Transverse colon (tissue), 4 donors: ENCODE results near the gene KLK5. TPM values are rescaled to one million over a fixed set of nuclear protein-coding genes. Genes with fewer than 3 reads are reported as not detected.
"Not testable (repeated sequence)": the region's sequence is repeated elsewhere in the genome, so short reads cannot be mapped to it uniquely, and the experiment has no call there.

Source experiments
- DNase-seq: peaks from one replicate; pipeline ENCODE4 v3.0.0-alpha.2; 2019
- H3K27ac ChIP-seq, 4 donors: fragments of 200-600 bp; sonication (generic); 2 replicates each; pipeline ENCODE4 v1.5.1; 2016 to 2018; ENCODE audit warnings: inconsistent platforms in 4 of 4
- H3K27me3 ChIP-seq: fragments of 200-600 bp; sonication (generic); 2 replicates; pipeline ENCODE4 v1.5.1; 2017; ENCODE audit warnings: inconsistent platforms
- H3K36me3 ChIP-seq, 4 donors: fragments of 200-600 bp; sonication (generic); 2 replicates each; pipeline ENCODE4 v1.5.1; 2017 to 2019; ENCODE audit warnings: inconsistent platforms in 4 of 4
- H3K4me1 ChIP-seq, 4 donors: fragments of 200-600 bp; sonication (generic); 2 replicates each; pipeline ENCODE4 v1.5.1; 2017 to 2020; ENCODE audit warnings: inconsistent platforms in 4 of 4
- H3K4me3 ChIP-seq, 4 donors: fragments of 200-600 bp; sonication (generic); 1 replicate in 1 of 4; 2 replicates in 3 of 4; pipeline versions ENCODE4 v1.5.1 to v1.6.1; 2017 to 2019; ENCODE audit warnings: inconsistent platforms in 4 of 4
- H3K9me3 ChIP-seq, 2 donors: fragments of 200-600 bp; sonication (generic); 2 replicates each; pipeline ENCODE4 v1.5.1; 2017 to 2019; ENCODE audit warnings: inconsistent platforms in 2 of 2
- EP300 ChIP-seq: sonication (generic); formaldehyde crosslinking; IDR thresholded peaks from one replicate; pipeline ENCODE4 v1.6.1; 2017; ENCODE audit warnings: antibody characterized with exemption, low read depth
- POLR2A ChIP-seq: fragments of 450-650 bp; IDR thresholded peaks from one replicate; pipeline ENCODE4 v1.6.1; 2016; ENCODE audit warnings: antibody characterized with exemption, mild to moderate bottlenecking, moderate library complexity
- POLR2AphosphoS5 ChIP-seq, 3 donors: sonication (generic); formaldehyde crosslinking; IDR thresholded peaks; one replicate each; pipeline ENCODE4 v1.6.1; 2016; ENCODE audit warnings: antibody characterized with exemption in 3 of 3
- WGBS, 2 donors: methylation state at CpG; one replicate each; pipeline ENCODE4 v1.1.5; 2018; ENCODE audit warnings: low coverage in 1 of 2; 5-methylcytosine and 5-hydroxymethylcytosine counted together
- in situ Hi-C, 4 donors: fragments of 200-750 bp; cut with MboI; loops; one replicate each; pipeline versions ENCODE4 v1.15.0 to v1.15.1; 2017; ENCODE audit warnings: low sequenced_read_pairs in 3 of 4, low pct_ligation_motif_present in 1 of 4, low pct_unique_long_range_greater_than_20kb in 1 of 4
- intact Hi-C: fragments of 100-400 bp; cut with DNase I; formaldehyde crosslinking; loops from one replicate; pipeline ENCODE4 v1.15.1; 2023; ENCODE audit warnings: low total_unique reads
- total RNA-seq, 4 donors: library from RNA; depleted of rRNA; stranded (reverse); fragments of >200 nt; gene quantifications; one replicate each; pipeline ENCODE4 v1.1.0, GENCODE V29; 2016
- TF ChIP-seq, protein P1 (sequence below), 5 experiments: fragments of 200-600 bp in 3 of 5; fragments of 450-650 bp in 2 of 5; sonication (generic) in 3 of 5; IDR thresholded peaks; 1 replicate in 2 of 5; 2 replicates in 3 of 5; pipeline ENCODE4 v1.5.1; 2016 to 2017; ENCODE audit warnings: antibody characterized with exemption in 5 of 5, inconsistent platforms in 3 of 5, mild to moderate bottlenecking in 2 of 5, moderate library complexity in 1 of 5

KLK5 gene
- total RNA-seq, 4 donors from 2014 or later = not detected

GRCh38 chr19:50896591-50897190 is 56.1 kb downstream of the KLK5 start:
- intact Hi-C loops = no loop called here
- Histone ChIP-seq H3K9me3 (no peaks in the 10 kb centered on the region), H3K27me3 (peaks cover 8% of the 10 kb centered on the region), H3K36me3 (no peaks in the 10 kb centered on the region), H3K4me1 (no peaks in the 10 kb centered on the region), H3K27ac (no peak overlapping the region), H3K4me3 (no peak overlapping the region)
- whole genome bisulfite sequencing, 2 donors = 64% methylated on average over 6 of the region's 6 CpGs; no CpG with 5 or more reads in 1 of the 2 donors
- TF ChIP-seq EP300 (no peak), POLR2A (no peak), POLR2AphosphoS5 (IDR thresholded peaks at IDR 0.05) (no peak)
- TF ChIP-seq, protein P1, sequence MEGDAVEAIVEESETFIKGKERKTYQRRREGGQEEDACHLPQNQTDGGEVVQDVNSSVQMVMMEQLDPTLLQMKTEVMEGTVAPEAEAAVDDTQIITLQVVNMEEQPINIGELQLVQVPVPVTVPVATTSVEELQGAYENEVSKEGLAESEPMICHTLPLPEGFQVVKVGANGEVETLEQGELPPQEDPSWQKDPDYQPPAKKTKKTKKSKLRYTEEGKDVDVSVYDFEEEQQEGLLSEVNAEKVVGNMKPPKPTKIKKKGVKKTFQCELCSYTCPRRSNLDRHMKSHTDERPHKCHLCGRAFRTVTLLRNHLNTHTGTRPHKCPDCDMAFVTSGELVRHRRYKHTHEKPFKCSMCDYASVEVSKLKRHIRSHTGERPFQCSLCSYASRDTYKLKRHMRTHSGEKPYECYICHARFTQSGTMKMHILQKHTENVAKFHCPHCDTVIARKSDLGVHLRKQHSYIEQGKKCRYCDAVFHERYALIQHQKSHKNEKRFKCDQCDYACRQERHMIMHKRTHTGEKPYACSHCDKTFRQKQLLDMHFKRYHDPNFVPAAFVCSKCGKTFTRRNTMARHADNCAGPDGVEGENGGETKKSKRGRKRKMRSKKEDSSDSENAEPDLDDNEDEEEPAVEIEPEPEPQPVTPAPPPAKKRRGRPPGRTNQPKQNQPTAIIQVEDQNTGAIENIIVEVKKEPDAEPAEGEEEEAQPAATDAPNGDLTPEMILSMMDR (IDR thresholded peaks at IDR 0.05) = no peak
- in situ Hi-C loops = no loop called here
- no peak for DNase-seq

DNA sequence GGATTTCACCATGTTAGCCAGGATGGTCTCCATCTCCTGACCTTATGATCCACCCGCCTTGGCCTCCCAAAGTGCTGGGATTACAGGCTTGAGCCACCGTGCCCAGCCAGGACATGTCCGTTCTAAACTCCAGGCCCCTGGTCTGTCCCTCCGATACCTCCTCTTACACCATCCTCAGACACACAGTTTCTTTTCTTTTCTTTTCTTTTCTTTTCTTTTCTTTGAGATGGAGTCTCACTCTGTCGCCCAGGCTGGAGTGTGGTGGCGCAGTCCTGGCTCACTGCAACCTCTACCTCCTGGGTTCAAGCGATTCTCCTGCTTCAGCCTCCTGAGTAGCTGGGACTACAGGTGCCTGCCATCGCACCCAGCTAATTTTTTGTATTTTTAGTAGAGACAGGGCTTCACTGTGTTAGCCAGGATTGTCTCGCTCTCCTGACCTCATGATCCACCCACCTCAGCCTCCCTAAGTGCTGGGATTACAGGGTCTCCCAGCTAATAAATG is 56.7 kb downstream of the KLK5 start:
- in situ Hi-C loops, intact Hi-C loops: not testable (repeated sequence)

DNA sequence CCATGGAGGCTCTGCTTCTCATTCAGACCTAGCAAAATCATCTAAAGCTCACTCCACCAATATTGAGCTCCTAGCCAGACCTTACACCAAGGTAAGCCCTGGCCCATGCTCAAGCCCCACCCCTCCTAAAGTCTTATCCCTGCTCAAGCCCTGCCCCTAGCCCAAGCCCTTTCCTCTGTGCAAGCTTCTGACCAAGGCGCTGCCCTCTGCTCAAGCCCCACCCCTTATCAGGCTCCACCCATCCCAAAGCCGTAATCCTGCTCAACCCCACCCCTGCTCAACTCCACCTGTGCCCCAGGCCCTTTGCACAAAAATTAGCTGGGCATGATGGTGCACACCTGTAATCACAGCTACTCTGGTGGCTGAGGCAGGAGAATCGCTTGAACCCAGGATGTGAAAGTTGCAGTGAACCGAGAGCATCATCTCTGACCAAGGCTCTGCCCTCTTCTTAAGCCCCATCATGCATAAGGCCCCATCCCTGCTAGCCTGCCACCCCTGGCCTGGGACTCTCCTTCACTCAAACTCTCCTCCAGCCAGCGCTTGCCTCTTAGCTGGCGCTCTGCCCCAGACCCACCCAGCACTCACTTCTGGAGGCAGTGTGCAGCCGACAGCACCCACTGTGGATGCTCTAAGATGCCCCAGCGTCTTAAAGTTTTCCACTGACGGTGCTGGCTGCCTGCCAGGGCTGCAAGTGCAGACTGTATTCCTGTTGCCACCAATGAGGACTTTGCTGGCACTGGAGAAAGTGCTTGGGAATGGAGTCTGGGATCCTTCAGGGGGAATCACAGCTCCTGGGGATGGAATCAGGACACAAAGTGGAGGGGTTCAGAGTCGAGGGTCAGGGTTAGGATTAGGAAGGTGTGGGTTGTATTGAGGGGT is 58.1 kb downstream of the KLK5 start:
- H3K27ac ChIP-seq = no peak overlapping the region
- in situ Hi-C loops = no loop called here
- peaks cover 2 to 5% (median 4%) of the 10 kb centered on the region in 4 donors for H3K4me1 ChIP-seq
- no peak for DNase-seq
- no peaks in the 10 kb centered on the region for H3K27me3 ChIP-seq
- no peaks in the 10 kb centered on the region for H3K9me3 ChIP-seq
- TF ChIP-seq, protein P1 (IDR thresholded peaks at IDR 0.05) = no peak
- no peak for TF ChIP-seq POLR2AphosphoS5 (IDR thresholded peaks at IDR 0.05)
- no peak for TF ChIP-seq POLR2A
- no peak for TF ChIP-seq EP300
- no peaks in the 10 kb centered on the region for H3K36me3 ChIP-seq
- whole genome bisulfite sequencing, 2 donors = 43 to 68% methylated on average over 1 to 10 of the region's 10 CpGs
- intact Hi-C loops = no loop called here
- no peak overlapping the region for H3K4me3 ChIP-seq

More for the DNA sequence above, 56.7 kb downstream of the KLK5 start:
- not testable (repeated sequence) for H3K4me3 ChIP-seq, H3K4me1 ChIP-seq, H3K9me3 ChIP-seq, H3K36me3 ChIP-seq, H3K27me3 ChIP-seq, H3K27ac ChIP-seq, DNase-seq
- 77 to 94% methylated on average over 5 to 9 of the region's 9 CpGs for WGBS, 2 donors

Other genes starting within 250 kb of the KLK5 start
- gene SHANK1, start 233.2 kb downstream of the KLK5 start, total RNA-seq = 1 to 10 TPM in 1 of 4 donors, not detected in 3; 2.2 TPM
- 10 to 100 TPM in 1 of 4 donors, 1 to 10 TPM in 3; 2.6 to 11.2 (median 5.1) TPM for gene CLEC11A, start 229.7 kb downstream of the KLK5 start, total RNA-seq
- not detected for gene GPR32, start 182.6 kb downstream of the KLK5 start, total RNA-seq
- gene ACP4, start 162.6 kb downstream of the KLK5 start, total RNA-seq = not detected
- 100 to 1,000 TPM in 1 of 4 donors, 10 to 100 TPM in 3; 17.0 to 150 (median 35.4) TPM for gene KLK1, start 129.3 kb downstream of the KLK5 start, total RNA-seq
- gene KLK15, start 119.5 kb downstream of the KLK5 start, total RNA-seq = 1 to 10 TPM in 2 of 4 donors, not detected in 2; 1.3 to 3.8 TPM
- gene KLK3, start 98.1 kb downstream of the KLK5 start, total RNA-seq = 10 to 100 TPM in 1 of 4 donors, 1 to 10 TPM in 3; 2.9 to 66.9 (median 4.9) TPM
- gene KLK2, start 79.6 kb downstream of the KLK5 start, total RNA-seq = 1 to 10 TPM in 1 of 4 donors, not detected in 3; 3.8 TPM
- 1 to 10 TPM in 1 of 4 donors, not detected in 3; 3.0 TPM for gene KLK4, start 41.6 kb downstream of the KLK5 start, total RNA-seq
- not detected for gene KLK6, start 16.6 kb upstream of the KLK5 start, total RNA-seq
- not detected for gene KLK7, start 30.9 kb upstream of the KLK5 start, total RNA-seq
- gene KLK8, start 48.6 kb upstream of the KLK5 start, total RNA-seq = not detected
- gene KLK10, start 66.7 kb upstream of the KLK5 start, total RNA-seq = 1 to 10 TPM in 1 of 4 donors, under 1 TPM in 1, not detected in 2; 0.27 to 1.3 TPM
- under 1 TPM in 2 of 4 donors, not detected in 2; 0.55 to 0.79 TPM for gene KLK11, start 73.6 kb upstream of the KLK5 start, total RNA-seq
- under 1 TPM in 1 of 4 donors, not detected in 3; 0.41 TPM for gene KLK12, start 82.0 kb upstream of the KLK5 start, total RNA-seq
- gene KLK13, start 112.1 kb upstream of the KLK5 start, total RNA-seq = 1 to 10 TPM in 1 of 4 donors, not detected in 3; 3.3 TPM
- under 1 TPM in 1 of 4 donors, not detected in 3; 0.82 TPM for gene KLK14, start 129.8 kb upstream of the KLK5 start, total RNA-seq
- gene CTU1, start 155.4 kb upstream of the KLK5 start, total RNA-seq = 10 to 100 TPM in 1 of 4 donors, 1 to 10 TPM in 3; 3.4 to 35.4 (median 7.3) TPM
- gene SIGLEC9, start 171.9 kb upstream of the KLK5 start, total RNA-seq = 1 to 10 TPM in 2 of 4 donors, not detected in 2; 2.0 to 2.2 TPM
- 1 to 10 TPM in 1 of 4 donors, under 1 TPM in 1, not detected in 2; 0.82 to 2.1 TPM for gene SIGLEC7, start 189.3 kb upstream of the KLK5 start, total RNA-seq